Ammon's horn (tissue), 1 donor: ENCODE data around the gene TEP1.
A peak's percentile ranks its signal among the peaks of the same experiment; 100 is the strongest.
"Not testable (repeated sequence)": the region's sequence is repeated elsewhere in the genome, so short reads cannot be mapped to it uniquely, and the experiment has no call there.

ENCODE experiments used
- DNase-seq: peaks from one replicate; pipeline ENCODE4 v3.0.0-alpha.2; 2016; ENCODE audit warnings: low spot score

TEP1 gene

GRCh38 chr14:20386276-20386855 lies 26.9 kb downstream of the TEP1 start:
- DNase-seq, result peak; percentile 25

- DNase-seq, result no peak
These were observed 28.4 kb downstream of the TEP1 start for GRCh38 chr14:20384886-20385285.

GRCh38 chr14:20384321-20384720 lies 29.0 kb downstream of the TEP1 start:
- DNase-seq, result no peak

GRCh38 chr14:20383636-20384035 lies 29.7 kb downstream of the TEP1 start:
- DNase-seq, result no peak

- DNase-seq, result no peak
These were observed 30.3 kb downstream of the TEP1 start for GRCh38 chr14:20383032-20383431.

DNA sequence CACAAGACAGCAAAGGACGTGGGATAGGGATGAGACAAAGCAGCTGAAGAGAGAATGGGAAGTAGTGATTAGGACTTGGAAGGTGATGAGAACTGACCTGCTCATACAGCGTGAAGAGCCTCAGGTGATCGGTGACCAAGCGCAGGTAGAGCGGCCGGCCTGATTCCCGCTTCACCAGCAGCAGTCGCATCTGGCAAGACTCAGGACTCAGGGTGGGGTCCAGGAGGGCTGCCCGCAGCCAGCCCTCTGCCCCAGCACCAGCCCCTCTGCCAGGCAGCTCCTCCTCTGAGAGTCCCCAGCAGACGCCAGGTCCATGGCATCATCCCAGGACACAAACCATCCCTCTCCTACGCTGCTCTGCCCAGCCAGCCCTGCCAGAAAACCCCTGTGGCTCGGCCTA lies 30.8 kb downstream of the TEP1 start:
- DNase-seq, result no peak

DNA sequence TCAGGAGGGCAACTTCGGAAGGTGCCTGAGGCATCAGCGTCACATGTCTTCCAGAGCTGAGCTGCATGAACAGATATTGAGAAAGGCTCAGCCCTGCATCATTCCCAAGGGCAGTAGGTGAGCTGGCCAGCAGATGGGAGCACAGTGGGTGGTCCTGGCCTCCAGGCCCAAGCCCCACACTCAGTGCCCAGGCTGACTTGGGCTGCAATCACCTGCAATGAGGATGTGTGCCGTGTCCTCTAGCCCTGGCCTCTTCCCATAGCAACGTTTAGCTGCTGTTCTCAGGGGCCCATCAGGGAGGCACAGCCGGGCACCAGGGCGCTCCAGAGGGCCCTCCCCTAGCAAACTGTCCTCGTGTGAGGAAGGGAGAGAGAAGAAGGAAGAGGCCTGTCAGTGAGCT lies 32.0 kb downstream of the TEP1 start:
- no peak for DNase-seq

DNA sequence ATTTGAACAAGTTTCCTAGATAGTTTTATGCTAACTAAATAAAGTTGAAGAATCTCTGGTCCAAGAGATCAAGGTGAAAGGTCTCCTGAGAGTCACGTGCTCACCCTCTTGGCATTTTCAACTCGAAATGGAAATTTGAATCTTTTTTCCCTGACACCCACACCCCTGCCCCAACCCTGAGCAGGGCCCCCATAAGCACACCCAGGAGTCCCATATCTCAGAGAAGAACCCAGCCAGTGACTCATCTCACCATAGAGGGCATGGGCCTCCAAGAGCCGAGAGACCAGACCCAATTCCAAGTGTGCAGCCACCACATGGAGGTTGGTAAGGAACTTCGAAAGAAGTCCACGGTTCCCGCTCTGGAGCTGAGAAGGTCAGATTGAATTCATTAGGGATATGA lies 32.6 kb downstream of the TEP1 start:
- no peak for DNase-seq

DNA sequence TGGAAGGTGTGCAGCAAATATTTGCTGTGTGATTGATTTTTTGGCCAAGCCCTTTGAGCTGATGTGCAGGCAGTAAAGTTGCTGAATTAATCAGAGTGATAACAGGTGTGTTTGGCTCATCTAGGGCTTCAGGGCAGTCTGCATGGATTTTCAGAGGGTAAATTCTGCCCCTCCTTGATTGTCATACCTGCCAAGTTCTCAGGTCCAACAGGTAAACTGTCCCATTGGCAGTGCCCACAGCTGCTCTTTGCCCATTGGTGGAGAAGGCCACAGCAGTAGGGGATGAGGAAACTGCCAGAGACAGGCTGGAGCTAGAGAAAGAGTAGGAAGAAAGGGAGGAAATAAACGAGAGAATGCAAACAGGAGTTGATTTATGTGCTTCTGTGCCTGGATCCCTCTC lies 33.6 kb downstream of the TEP1 start:
- DNase-seq, result no peak

DNA sequence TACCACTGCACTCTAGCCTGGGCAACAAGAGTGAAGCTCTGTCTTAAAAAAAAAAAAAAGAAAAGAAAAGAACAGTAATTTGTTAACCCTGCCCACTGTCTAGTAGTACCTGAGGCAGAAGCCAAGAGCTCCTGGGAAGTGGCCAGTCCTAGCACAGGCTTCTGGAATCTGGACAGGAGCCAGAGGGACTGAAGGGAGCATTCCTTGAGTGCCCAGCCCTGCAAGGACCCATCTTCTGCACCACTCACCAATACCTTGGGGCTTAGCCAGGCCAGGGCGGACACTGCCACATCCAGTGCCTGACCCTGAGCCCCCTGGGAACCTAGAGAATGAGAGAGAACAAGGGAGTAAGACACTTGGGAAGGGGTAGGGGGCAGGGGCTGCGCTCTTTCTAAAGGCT lies 36.1 kb downstream of the TEP1 start:
- DNase-seq, result no peak

DNA sequence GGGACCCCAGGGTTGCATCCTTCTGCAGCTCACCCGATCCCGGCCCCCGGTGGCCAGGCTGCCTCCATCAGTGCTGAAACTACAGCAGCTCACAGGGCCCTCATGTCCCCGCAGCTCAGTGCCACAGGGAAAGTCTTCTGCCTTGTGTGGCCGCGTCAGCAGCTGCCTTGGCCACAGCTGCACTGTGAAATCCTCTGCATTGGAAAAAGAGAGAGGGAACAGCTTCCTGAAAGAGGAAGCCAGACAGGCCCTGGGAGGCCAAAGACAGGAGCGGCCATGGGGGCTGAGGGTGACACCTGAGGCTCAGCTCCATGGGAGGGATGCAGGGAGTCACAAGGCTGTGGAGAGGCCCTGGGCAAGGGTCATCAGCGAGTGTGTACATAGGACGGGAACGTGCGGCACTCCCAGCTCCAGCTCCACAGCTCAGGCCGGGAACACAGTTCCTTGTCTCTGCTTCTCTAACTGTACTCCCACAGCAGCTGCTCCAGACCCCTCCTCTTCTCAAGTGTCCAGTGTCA lies 37.2 kb downstream of the TEP1 start:
- no peak for DNase-seq

GRCh38 chr14:20375471-20375870 lies 37.8 kb downstream of the TEP1 start:
- no peak for DNase-seq

GRCh38 chr14:20372796-20373195 lies 40.5 kb downstream of the TEP1 start:
- no peak for DNase-seq

GRCh38 chr14:20365928-20366327 lies 47.4 kb downstream of the TEP1 start:
- DNase-seq, result no peak

- not testable (repeated sequence) for DNase-seq
These were observed 54.8 kb downstream of the TEP1 start for GRCh38 chr14:20358474-20358873.

GRCh38 chr14:20356422-20356821 lies 56.9 kb downstream of the TEP1 start:
- no peak for DNase-seq

GRCh38 chr14:20350860-20351259 lies 62.4 kb downstream of the TEP1 start:
- no peak for DNase-seq

GRCh38 chr14:20350282-20350681 lies 63.0 kb downstream of the TEP1 start:
- no peak for DNase-seq

- no peak for DNase-seq
These were observed 65.6 kb downstream of the TEP1 start for GRCh38 chr14:20347747-20348146.

GRCh38 chr14:20346713-20347112 lies 66.6 kb downstream of the TEP1 start:
- no peak for DNase-seq

- no peak for DNase-seq
These were observed 67.9 kb downstream of the TEP1 start for GRCh38 chr14:20345366-20345765.

- peak; percentile 4 for DNase-seq
These were observed 69.5 kb downstream of the TEP1 start for GRCh38 chr14:20343862-20344220.

DNA sequence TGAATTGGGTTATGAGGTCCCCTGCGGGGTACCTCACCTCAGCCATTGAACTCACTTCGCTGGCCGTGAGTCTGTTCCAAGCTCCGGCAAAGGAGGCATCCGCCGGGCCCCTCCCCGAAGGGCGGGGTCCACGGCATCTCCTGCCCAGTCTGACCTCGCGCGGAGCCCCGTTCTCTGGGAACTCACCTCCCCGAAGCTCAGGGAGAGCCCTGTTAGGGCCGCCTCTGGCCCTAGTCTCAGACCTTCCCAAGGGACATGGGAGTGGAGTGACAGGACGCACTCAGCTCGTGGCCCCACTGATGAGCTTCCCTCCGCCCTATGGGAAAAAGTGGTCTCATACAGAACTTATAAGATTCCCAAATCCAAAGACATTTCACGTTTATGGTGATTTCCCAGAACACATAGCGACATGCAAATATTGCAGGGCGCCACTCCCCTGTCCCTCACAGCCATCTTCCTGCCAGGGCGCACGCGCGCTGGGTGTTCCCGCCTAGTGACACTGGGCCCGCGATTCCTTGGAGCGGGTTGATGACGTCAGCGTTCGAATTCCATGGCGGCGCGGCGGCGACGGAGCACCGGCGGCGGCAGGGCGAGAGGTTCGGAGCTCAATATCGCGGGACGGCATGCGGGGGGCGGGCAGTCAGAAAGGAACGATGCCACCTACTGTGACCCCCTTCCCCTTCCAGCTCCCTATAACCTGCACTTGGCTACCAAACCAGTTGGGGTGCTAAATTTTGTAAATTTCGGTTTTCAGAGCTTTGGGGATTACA lies 70.0 kb downstream of the TEP1 start, which contains the start of gene PARP2:
PARP2 (plus strand) TSS at position 544 of the 770 bp plus-strand sequence; CDS start at position 551, 7 bp downstream.
- DNase-seq, result peak; percentile 100

- DNase-seq, result no peak
These were observed 71.7 kb downstream of the TEP1 start for GRCh38 chr14:20341646-20342045.
